Activated CD4-positive, alpha-beta T cell treated with anti-CD3 and anti-CD28 coated beads for 24 hours (primary cell): ENCODE data around the gene AOPEP.

Experiments used
- DNase-seq, 2 donors: peaks; one replicate each; pipeline ENCODE4 v3.0.0-alpha.2; 2020; ENCODE audit warnings: low read depth in 2 of 2

Gene AOPEP

DNA sequence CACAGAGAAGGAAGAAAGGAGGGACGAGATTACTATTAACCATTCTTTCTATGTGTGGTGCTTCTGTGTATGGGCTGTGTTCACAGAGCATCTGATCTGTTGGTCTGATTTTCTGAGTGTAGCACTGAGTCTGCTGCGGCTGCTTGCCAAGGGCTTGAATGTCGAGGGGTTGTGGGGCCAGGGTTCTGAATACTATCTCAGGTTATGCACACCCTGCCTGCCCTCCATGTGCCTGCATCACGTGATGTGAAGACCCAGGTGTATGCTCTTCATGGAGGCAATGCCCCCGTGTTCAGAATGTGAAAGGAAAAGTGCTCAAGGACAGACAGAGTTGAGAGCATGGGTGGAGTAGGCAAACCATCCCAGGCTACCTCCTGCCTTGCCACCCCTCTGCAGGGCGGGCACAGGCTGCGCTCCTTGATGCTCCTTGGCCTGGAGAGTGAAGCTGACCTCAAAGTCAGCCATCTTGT, 336.1 kb downstream of the AOPEP start:
- DNase-seq: no peak

GRCh38 chr9:95063300-95063699, 336.8 kb downstream of the AOPEP start:
- DNase-seq: no peak

DNA sequence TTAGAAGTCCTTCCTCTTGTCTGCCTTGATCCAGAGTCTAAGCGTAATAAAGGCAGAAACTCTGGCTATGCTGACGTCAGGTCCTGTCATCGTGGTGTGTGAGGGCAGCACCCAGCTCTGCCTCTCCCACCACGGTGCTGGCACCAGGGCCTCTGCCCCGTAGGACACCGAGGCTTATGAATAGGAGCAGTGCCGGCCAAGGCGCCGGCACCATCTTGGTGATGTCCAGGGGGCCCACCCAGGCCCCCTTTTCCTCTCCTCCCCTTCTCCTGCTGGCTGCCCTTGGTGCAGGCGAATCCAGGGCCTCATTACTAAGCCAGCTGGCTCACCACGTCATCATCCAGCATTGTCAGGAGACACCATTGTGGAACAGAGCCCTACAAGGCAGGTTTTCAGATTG, 338.7 kb downstream of the AOPEP start:
- DNase-seq: no peak

DNA sequence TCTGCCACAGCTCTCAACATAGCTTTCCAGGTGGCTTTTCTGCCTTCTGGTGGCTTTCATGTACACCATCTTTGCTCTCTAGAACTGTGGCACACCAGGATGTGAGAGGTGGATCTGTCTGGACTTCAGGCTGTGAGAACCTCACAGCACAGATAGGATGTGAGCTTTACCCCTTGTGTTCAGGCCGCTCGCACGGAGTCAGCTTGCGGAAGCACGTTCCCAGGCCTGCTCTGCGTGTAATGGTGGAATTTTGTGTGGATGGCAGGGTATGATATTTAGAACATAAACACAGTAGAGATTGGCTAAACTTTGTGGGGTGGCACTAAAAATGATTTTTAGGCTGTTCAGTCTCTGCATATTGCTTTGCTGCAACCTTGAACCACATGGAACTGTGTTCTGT, 340.6 kb downstream of the AOPEP start:
- no peak for DNase-seq

GRCh38 chr9:95067897-95068296, 341.4 kb downstream of the AOPEP start:
- DNase-seq: no peak

DNA sequence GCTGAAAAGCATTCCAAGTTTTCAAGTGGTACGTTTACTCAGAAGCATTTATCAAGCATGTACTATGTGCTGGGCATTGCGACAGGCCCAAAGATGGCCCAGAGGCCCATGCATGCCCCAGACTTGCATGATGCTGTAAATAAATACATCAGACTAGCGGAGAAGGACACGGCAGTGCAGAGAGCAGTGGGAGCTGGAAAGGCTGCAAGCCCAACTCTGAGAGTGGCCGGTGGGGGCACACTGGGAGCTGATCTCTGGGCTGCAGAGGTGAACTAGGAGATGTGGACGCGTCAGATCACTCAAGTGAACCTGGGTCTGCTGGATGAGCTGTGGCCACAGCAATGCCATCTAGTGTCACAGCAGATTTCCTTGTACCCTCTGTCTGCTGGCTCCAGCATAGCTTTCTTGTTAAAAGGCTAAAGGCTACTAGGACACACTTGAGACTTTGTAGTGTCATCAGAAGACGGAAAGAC, 344.1 kb downstream of the AOPEP start:
- DNase-seq: no peak

DNA sequence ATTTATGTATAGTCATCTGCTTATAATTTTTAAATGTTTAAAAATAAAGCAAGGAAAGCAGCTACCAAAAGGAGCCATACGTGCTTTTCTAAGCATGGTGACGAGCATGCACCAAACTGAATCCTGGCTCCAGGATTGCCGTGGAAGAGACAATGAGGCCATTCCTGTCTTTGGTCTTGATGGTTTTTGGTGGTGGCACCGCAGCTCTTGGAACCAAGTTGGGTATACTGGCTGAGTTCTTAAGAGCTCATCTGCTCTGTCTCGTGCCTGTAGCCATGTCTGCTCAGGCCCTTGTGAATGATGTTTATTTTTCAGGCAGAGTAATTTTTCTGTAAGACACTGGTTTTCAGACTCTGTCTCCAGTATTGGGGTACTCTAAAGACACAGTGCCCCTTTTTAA, 345.0 kb downstream of the AOPEP start:
- DNase-seq: no peak

DNA sequence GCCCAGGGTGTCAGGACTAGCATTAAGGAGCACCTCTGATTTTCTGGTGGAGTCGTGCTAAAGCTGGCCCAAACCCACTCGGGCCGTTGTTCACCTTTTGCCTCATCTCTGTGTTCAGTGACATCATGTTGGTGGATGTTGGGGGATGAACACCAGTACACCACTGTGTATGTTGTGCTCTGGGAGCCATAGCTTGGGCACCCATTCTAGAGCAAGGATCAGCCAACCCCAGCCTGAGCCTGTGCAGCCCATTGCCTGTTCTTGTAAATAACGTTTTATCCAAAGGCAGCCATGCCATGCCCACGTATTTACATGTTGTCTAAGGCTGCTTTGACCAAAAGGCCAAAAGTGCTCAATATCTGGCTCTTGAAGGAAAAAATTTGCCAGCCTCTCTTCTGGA, 345.4 kb downstream of the AOPEP start:
- DNase-seq: no peak

GRCh38 chr9:95073042-95073607, 346.6 kb downstream of the AOPEP start:
- DNase-seq: no peak

GRCh38 chr9:95073918-95074317, 347.4 kb downstream of the AOPEP start:
- no peak for DNase-seq

GRCh38 chr9:95074632-95075031, 348.1 kb downstream of the AOPEP start:
- DNase-seq: no peak

DNA sequence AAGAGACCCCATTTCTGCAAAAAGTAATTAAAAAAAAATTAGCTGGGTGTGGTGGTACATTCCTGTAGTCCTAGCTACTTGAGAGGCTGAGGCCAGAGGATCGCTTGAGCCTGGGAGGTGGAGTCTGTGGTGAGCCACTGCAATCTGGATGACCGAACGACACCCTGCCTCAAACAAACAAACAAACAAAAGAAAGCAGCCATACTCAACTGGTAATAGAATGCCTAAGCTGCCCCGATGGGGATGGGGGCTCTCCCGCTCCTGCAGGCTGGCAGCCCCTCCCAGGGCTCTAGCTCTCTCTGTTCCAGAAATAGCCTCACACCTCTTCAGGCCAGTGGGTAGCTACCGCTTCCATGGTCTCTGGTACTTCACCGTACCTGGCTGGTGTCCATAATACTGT, 349.2 kb downstream of the AOPEP start:
- no peak for DNase-seq

GRCh38 chr9:95076696-95077052, 350.2 kb downstream of the AOPEP start:
- no peak for DNase-seq

DNA sequence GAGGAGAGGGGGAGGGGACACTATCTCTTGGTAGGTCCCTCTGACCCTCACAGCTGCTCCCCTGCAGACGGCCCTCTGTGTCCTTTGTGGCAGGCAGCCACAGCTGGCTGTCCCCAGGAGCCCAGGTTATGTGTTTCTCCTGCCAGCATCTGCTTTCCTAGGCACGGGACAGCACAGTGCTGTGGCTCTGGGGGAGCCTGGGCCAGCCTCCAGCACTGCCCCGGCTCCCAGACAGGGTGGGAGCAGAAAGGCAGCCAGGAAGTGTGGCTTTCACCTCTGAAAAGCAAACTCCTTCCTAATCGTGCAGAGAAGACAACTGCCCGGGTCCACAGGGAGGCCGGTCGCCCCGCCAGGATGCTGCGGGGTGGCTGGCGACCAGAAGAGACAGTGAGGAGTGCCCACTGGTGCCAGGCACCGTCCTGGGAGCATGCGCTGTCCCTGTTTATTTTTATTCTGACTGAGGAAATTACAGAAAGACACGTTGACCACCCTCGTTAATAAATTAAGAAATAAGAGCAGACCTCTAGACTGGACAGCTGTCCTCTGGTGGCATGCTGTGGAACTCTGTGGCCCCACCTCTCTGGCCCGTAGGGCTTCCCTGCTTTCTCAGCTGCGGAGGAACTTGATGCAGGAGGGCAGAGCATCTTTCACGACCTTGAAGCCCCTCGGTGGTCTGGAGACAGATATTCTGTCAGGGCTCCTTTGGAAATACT, 350.7 kb downstream of the AOPEP start:
- DNase-seq: no peak

- DNase-seq: no peak
These were observed 351.4 kb downstream of the AOPEP start for GRCh38 chr9:95077766-95078370.

DNA sequence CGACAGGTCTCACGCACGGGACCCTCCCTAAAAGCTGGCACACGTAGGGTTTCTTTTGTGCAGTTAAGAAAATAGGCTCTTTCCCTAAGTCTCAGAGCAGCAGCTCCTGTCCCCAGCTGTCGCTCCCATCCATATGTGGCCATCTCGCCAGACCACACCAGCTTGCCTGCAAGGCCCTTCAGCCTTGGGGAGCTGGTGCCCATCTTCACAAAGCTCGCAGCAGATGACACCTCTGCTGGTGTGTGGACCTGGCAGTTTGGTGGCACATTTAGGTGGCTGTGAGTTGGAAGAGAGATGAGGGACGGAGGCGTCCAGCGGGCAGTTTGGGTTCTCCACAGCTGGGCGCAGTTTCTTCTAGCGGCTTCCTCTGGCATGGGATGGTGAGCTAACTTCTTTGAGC, 352.0 kb downstream of the AOPEP start:
- DNase-seq: no peak

DNA sequence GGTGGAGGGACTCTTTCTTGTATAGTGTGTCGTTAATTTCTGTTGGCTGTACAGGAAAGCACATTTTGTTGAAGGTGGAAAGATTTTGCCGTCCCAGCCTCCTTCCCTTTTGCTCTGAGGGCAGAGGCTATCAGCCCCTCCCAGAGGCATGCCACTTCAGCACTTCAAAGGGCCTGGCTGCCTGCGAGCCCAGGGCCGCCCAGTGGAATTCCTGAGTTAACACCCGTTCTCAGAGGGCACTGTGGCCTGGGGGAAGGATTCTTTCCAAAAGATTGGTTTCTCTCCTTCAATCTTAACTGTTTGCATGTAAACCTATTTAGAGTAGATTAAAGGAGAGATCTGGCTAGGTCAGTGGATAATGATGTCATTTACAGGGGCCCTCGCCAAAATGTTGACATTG, 352.4 kb downstream of the AOPEP start:
- DNase-seq: no peak

DNA sequence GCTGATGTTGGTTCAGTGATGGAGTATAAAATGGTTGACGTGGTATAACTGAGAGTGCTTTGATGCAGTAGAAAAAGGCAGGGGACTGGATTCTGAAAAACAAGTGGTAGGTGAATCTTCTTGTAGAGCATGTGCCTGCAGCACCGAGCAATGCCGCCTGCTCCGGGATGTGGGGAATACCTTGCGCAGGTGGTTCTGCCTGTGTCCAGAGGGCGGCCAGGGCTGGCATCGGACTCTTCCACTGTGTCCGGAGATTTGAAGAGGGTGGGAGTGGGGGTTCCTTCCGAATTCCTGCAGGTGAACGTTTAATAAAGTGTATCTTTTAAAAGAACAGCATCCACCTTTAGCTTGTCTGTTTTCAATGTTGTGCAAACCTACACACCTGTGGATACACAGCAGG, 353.0 kb downstream of the AOPEP start:
- DNase-seq: no peak

DNA sequence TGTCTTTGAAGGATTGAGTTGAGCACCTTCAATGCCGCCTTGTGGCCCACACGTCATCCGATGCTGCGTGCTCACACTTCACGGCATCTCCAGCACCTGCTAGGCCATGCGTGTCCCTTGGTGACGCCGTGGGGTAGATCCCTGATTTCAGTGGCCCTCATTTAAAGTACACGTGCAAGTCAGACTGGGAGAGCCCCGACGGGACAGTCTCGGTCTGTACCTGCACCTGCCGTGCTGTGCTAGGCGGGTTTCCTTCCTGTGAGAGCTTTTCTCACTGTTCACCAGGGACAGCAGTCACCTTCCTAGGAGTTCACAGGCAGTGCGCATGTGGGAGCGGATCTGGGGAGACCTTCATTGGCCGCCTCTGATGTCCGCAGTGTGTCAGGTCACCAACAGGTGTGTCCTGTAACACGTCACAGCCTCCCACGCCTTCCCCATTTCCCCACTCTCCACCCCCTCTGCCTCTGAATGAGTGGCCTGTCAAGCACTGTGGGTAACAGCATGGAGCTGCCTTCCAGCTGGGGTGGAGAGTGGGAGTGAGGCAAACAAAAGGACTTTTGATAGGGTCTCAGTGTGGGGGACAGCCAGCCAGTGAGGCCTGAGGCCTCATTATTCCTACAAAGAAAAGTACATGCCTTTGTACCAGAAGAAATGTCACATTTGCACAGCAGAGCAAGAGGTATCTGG, 354.6 kb downstream of the AOPEP start:
- no peak for DNase-seq

DNA sequence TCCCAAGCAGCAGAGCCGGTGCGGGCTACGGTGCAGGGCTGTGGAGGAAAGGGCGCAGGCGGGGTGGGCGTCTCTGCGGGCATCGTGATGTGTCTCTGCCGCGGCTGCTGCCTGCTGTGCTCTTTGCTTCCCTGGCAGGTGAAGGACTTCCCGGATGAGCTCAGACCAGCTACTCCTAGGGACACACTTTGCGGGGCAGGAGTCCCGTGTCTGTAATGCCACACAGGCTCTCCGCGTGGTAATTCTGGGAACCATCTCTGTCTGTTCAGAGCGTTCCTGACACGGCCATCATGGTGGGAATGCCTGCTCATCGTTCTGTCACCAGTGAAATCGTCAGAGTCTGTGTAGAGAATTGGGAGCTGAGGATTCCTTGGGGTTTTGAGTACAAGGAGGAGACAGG, 355.5 kb downstream of the AOPEP start:
- no peak for DNase-seq

DNA sequence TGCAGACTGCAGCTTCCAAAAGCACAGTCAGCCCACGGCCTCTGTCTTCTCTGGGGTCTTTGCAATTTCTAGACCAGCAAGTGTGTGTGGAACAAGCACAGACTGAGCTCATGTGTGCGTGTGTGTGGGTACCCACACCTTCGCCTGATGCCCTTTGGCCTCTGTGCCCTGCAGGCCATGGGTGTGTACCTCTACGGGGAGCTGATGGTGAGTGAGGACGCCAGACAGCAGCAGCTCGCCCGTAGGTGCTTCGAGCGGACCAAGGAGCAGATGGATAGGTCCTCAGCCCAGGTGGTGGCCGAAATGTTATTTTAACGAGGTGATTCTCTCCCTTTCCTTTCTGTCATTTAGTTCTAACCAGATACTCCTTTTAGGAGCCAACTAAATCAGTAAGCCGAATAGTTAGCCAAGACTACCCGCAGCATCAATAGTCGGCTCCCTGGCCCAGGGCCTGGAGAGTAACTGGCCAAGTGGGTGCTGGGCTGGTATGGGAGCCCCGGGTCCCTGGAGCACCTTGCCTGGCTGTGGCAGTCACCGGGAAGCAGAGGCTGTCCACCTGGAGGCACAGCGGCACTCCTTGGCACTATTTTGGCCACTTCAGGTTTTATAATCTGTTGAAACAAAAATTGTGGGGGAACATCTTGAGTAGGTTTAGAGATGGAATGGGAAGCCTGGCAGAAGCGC, 356.0 kb downstream of the AOPEP start:
- no peak for DNase-seq

DNA sequence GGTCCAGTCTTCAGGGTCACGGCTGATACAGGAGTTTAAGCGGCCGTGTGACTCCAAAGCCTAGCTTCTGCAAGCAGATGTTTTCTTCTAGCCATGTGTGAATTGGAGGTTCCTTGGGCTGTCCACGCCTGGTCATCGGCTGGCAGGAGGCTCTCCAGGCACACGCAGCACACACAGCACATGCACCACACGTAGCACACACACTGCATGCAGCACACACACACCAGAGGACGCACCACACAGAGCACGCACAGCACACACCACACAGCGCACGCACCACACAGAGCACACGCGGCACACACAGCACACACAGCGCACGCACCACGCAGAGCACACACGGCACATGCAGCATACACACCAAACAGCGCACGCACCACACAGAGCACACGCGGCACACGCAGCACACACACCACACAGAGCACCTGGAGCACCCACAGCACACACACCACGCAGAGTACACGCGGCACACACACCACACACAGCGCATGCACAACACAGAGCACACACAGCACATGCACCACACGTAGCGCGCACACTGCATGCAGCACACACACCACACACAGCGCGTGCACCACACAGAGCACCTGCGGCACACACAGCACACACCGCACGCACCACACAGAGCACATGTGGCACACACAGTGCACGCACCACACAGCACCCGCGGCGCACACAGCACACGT, 356.7 kb downstream of the AOPEP start:
- no peak for DNase-seq
